ENCODE results near the gene LIN28A.

The LIN28A gene

DNA sequence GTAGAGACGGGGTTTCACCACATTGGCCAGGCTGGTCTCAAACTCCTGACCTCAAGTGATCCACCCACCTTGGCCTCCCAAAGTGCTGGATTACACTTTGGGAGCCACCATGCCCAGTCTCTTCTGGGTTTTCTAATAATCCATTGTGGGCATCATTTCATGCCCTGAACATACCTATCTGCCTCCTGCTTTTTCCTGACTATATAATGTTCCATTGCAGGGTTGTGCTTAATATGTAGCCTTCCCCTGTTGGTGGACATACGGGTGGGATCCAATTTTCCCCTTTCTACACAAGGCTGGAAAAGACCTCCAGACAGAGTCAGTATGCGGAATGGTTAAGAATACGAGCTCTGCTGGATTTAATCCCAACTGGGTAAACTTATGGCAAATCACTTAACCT is 34.6 kb upstream of the LIN28A start:
- no peak overlapping the region for H3K4me3 ChIP-seq (replicated peaks; ENCODE audit: insufficient read depth, low read length)

GRCh38 chr1:26378088-26378878 is 32.3 kb upstream of the LIN28A start:
- Histone ChIP-seq H3K27me3 (ENCODE audit: insufficient read depth, poor library complexity, severe bottlenecking) (no peaks in the 10 kb centered on the region), H3K4me3 (replicated peaks; ENCODE audit: insufficient read depth, low read length) (no peak overlapping the region), H3K27ac (replicated peaks) (no peak overlapping the region; the same call in 1 of the 2 replicates)
- TF ChIP-seq CTCF (IDR thresholded peaks at IDR 0.05; ENCODE audit: insufficient read depth, low read length) (no peak), POLR2AphosphoS5 (IDR thresholded peaks at IDR 0.05; ENCODE audit: low read depth) (peak; percentile 63; the same call in 1 of the 2 replicates), SPI1 (IDR thresholded peaks at IDR 0.05; ENCODE audit: borderline replicate concordance, low read depth) (peak; percentile 92), GABPA (IDR thresholded peaks at IDR 0.05; ENCODE audit: low read depth) (no peak), REST (IDR thresholded peaks at IDR 0.05; ENCODE audit: insufficient replicate concordance, low read depth) (no peak)
- peak; percentile 74 to 85 for DNase-seq (ENCODE audit: low read depth in 1 of 2, low spot score in 1 of 2)

More for the DNA sequence above, 34.6 kb upstream of the LIN28A start:
- no peaks in the 10 kb centered on the region for H3K27me3 ChIP-seq (ENCODE audit: insufficient read depth, poor library complexity, severe bottlenecking)
- H3K27ac ChIP-seq (replicated peaks) = no peak overlapping the region
- TF ChIP-seq SPI1 (IDR thresholded peaks at IDR 0.05; ENCODE audit: borderline replicate concordance, low read depth) (no peak), REST (IDR thresholded peaks at IDR 0.05; ENCODE audit: insufficient replicate concordance, low read depth) (no peak), CTCF (IDR thresholded peaks at IDR 0.05; ENCODE audit: insufficient read depth, low read length) (no peak), POLR2AphosphoS5 (IDR thresholded peaks at IDR 0.05; ENCODE audit: low read depth) (no peak), GABPA (IDR thresholded peaks at IDR 0.05; ENCODE audit: low read depth) (no peak)
- DNase-seq (ENCODE audit: low read depth in 1 of 2, low spot score in 1 of 2) = no peak

GRCh38 chr1:26378879-26379251 is 31.8 kb upstream of the LIN28A start:
- Histone ChIP-seq H3K27me3 (ENCODE audit: insufficient read depth, poor library complexity, severe bottlenecking) (no peaks in the 10 kb centered on the region), H3K27ac (replicated peaks) (no peak overlapping the region), H3K4me3 (replicated peaks; ENCODE audit: insufficient read depth, low read length) (no peak overlapping the region)
- no peak for DNase-seq (ENCODE audit: low read depth in 1 of 2, low spot score in 1 of 2)
- no peak for TF ChIP-seq POLR2AphosphoS5 (IDR thresholded peaks at IDR 0.05; ENCODE audit: low read depth)
- no peak for TF ChIP-seq CTCF (IDR thresholded peaks at IDR 0.05; ENCODE audit: insufficient read depth, low read length)
- no peak for TF ChIP-seq SPI1 (IDR thresholded peaks at IDR 0.05; ENCODE audit: borderline replicate concordance, low read depth)
- no peak for TF ChIP-seq GABPA (IDR thresholded peaks at IDR 0.05; ENCODE audit: low read depth)
- no peak for TF ChIP-seq REST (IDR thresholded peaks at IDR 0.05; ENCODE audit: insufficient replicate concordance, low read depth)
